Stimulated activated CD4-positive, alpha-beta T cell treated with anti-CD3 and anti-CD28 coated beads, TNF-alpha, amount 100 ng/mL, for 48 hours (primary cell): ENCODE measurements around the gene HUS1B.
"Not testable (repeated sequence)": the region's sequence is repeated elsewhere in the genome, so short reads cannot be mapped to it uniquely, and the experiment has no call there.

ENCODE experiments used
- DNase-seq, 3 donors: peaks; one replicate each; pipeline ENCODE4 v3.0.0-alpha.2; 2020; ENCODE audit warnings: low read depth in 3 of 3

HUS1B gene

DNA sequence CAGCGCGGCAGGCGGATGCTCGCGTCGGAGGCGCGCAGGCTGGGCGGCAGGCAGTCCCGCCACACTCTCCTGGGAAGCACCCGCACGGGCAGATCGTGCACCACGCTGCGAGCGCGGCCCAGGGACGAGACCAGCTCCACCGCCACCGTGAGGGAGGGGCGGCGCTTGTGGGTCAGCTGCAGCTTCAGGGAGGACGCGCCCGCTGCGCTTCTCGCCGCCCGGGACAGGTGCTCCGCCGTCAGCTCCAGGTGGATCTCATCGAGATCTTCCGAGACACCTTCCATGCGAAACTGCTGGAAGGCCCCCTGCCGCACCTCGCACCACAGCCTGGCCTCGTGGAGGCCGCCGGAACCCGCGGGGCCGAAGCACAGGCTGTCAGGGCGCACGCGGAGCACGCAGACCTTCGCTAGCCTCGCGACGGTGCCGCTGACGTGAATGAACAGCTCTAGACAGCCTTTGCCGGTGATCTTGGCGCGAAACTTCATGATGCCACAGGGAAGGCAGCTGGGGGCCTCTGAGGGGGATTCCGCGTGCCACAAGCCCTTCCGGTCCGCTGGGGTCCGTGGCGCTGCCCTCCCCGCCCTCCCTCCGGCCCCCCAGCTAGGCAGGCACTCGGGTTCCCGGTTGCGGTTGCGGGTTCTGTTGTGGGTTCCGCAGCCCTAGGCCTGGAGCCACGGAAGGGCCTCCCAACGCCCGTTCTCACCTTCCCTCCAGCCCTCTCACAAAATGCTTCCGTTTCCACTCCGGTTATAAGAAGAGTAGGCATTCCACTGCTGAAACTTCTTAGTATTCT is at the start of gene HUS1B:
HUS1B (minus strand) TSS at position 641 of the 793 bp plus-strand sequence; CDS start at position 485, 156 bp downstream.
- DNase-seq = no peak

- DNase-seq = no peak
Observed at GRCh38 chr6:706146-706545, 49.2 kb upstream of the HUS1B start.

- no peak for DNase-seq
Observed at GRCh38 chr6:705047-705446, 48.1 kb upstream of the HUS1B start.

DNA sequence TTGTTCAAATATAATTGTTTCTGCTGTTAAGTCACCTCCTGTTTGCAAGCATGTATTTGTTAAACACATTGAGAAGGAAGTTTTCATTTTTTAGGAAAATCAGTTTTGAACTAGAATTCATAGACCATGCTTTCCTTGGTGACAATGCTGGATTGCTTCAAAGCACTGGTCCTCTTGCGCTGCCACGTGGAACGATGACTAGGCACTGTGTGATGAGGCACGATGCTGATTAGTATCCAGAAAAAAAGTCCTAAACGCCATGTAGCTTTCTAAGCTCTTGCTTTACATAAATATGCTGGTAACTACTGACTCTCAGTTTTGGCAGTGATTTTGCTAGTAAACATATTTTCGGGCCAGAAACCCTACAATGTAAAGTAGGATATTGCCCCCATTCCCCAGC is 47.1 kb upstream of the HUS1B start:
- no peak for DNase-seq

- no peak for DNase-seq
Observed at GRCh38 chr6:703552-703951, 46.7 kb upstream of the HUS1B start.

- DNase-seq = no peak
Observed at GRCh38 chr6:701700-702479, 45.0 kb upstream of the HUS1B start.

DNA sequence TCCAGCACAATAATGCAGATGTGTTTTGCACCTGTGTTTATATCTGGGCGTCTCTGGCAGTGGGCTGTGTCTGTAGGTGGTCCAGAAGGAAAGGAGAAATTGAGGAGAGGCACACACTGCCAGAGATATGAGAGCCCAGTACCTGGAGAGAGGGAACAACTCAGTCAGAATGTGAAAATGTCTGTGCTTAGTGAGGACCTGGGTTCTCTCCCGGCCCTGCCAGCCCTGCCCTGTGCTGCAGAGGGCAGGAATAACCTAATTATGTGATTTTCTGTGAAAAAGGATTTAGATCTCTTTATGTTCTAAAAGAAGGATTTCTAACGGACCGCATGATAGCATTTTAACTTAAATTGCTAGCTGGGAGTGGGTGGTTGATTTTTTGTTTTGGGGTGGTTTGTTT is 44.3 kb upstream of the HUS1B start:
- DNase-seq = no peak

GRCh38 chr6:700490-700889 is 43.6 kb upstream of the HUS1B start:
- DNase-seq = no peak

GRCh38 chr6:699319-699718 is 42.4 kb upstream of the HUS1B start:
- DNase-seq = no peak

DNA sequence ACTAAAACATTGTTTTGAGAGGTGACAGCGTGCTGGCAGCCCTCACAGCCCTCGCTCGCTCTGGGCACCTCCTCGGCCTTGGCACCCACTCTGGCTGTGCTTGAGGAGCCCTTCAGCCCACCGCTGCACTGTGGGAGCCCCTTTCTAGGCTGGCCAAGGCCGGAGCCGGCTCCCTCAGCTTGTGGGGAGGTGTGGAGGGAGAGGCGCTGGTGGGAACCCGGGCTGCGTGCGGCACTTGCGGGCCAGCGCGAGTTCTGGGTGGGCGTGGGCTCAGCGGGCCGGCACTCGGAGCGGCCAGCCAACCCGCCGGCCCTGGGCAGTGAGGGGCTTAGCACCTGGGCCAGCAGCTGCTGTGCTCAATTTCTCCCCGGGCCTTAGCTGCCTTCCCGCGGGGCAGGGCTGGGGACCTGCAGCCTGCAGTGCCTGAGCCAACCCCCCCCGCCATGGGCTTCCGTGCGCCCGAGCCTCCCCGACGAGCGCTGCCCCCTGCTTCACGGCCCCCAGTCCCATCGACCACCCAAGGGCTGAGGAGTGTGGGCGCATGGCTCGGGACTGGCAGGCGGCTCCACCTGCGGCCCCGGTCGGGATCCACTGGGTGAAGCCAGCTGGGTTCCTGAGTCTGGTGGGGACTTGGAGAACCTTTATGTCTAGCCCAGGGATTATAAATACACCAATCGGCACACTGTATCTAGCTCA is 37.7 kb upstream of the HUS1B start:
- not testable (repeated sequence) for DNase-seq

GRCh38 chr6:693723-694009 is 36.8 kb upstream of the HUS1B start:
- no peak for DNase-seq

DNA sequence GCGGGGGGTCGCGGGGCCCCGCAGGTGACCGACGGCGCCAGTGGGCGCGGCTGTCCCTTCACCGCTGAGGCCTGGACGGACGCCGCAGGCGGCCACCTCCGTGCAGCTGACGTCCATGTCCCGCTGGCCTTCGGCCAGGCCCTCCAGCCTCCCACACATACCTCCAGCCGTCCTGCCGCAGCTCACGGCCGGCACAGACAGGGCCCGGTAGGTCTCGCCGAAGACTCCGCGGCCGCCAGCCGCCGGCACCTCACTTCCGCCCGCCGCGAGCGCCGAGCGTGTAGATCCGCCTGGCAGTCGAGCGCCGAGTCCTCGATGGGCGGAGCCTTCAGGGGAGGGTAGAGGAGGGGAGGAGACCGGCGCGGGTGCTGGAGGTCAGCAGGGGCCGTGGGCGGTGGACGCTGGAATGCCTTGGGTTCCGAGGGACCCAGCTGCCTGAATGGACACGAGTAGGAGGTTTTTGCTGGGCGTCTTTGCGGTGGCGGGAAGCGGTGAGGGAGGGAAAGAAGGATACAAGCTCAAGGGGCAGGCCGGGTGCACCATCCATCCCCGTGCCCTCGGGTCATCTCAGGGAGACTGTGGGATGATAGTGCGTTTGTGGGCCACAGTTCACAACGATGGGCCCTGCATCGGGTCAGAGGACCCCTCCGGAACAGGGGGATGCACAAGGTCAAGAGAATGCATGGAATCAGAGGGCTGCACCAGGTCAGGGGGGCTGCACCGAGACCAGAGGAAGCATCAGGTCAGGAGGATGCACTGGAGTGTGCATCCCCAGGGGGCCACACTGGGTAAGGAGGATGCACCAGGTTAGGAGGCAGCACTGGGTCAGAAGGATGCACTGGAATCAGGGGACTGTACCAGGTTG is 36.2 kb upstream of the HUS1B start, which contains the start of gene EXOC2:
EXOC2 (minus strand) TSS at position 282 of the 865 bp plus-strand sequence. CDS start 55,321 bp downstream, outside the sequence.
- peak; percentile 68 to 82 (median 78) for DNase-seq

DNA sequence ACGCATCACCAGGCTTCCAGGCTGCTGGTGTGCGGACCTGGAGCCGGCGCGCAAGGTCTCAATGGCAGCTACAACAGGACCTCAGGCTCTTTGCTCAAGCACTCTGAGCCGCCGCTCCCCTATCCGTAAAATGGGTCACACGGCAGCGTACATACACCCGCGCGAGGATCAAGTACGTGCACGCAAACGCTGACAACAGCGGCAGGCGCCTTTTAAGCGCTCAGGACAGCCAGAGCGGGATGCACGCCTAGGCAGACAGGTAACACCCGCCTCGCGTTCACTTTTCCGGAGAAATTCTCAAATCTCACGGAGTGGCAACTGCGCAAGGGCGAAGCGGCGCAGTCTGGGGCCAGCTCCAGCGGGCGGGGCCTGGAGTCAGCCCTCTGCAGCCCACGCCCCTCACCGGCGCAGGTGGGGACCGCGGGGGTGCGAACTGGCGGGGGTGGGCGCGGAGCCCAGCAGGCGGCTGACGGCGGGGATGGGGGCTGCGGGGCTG is 35.5 kb upstream of the HUS1B start:
- peak; percentile 41 to 74 (median 63) for DNase-seq

- no peak for DNase-seq
Observed at GRCh38 chr6:689223-689622, 32.3 kb upstream of the HUS1B start.

DNA sequence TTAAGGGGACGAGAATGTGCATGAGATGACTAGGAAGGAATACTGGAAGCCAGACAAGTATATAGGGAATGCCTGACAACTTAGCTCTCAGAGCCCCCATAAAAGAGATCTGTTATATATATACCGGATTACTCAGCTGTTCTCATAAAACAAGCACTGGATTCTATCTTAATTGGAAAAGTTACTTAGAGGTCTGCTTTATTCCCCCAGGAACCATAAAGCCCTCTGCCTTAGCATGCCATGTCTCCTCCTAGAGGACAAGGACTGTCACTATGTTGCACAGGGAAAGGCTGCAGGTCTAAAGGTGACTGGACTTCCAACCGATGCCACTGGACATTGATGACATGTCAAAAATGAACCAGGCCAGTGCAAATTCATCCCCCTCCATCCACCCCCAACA is 29.6 kb upstream of the HUS1B start:
- DNase-seq = no peak

- peak in 1 of 3 donors; percentile 16 for DNase-seq
Observed at GRCh38 chr6:684831-685636, 28.1 kb upstream of the HUS1B start.

GRCh38 chr6:683742-684440 is 27.0 kb upstream of the HUS1B start:
- DNase-seq = no peak

DNA sequence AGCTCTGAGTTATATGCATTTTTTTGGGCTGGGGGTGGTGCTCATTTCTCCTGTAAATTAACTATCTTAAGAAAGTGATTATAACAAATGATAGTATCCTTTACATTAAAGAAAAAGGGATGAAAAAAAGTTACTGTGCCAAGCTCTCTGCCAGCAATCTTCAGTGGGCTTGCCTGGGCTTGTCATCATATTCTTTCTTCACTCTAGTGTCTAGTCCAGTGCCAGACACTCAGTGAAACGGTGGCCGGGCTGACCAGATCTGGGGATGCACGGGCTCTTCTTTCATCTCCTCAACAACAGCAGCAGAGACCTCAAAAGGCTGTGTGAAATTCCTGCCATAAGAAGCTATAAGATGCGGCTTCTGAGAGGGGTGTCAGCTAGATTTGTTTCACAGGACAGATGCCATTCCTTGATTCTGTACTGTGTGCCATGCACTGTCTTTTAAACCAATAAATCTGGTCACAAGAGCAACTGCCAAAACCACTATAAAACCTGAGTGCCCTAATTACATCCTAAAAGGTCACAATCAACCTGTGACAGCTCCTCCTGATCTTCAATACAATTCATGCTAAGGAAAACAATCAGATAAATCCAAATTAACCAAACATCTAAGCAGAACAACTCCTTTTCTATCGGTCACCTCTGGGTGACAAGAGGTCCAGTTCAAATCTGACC is 23.9 kb upstream of the HUS1B start:
- no peak for DNase-seq

DNA sequence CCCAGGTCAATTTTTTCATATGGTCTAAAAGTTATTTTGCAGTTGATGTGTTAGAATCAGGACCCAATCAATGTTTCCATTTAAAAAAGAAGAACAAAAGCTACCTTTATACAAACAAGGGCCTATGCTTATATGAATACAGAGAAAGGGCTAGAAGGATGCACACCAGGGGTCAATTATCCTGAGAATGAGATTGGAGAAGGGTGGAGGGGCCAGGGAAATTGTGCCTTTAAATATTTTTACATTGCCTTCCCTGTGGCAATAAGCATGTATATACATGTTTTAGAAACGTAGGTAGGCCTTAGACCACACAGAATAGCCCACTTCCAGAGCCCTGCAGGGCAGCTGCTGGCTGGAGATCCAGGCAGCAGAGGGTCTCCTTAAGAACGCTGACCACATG is 23.4 kb upstream of the HUS1B start:
- no peak for DNase-seq
